BJ (cell line): ENCODE results near the gene BICD2. TPM values are rescaled to one million over a fixed set of nuclear protein-coding genes. Genes with fewer than 3 reads are reported as not detected.

ENCODE experiments used
- CTCF ChIA-PET: fragments of 350-600 bp; formaldehyde crosslinking; extraction: SDS; loops from one replicate; lab custom pipeline; 2021; ENCODE audit warnings: antibody characterized with exemption, inconsistent platforms; lab: Yijun Ruan, JAX
- POLR2A ChIA-PET: fragments of 300-600 bp; sonication (Branson Sonifier 250); formaldehyde crosslinking; extraction: SDS; loops from one replicate; lab custom pipeline; 2021; ENCODE audit warnings: antibody characterized with exemption; lab: Charles Lee
- DNase-seq: peaks from one replicate; pipeline ENCODE4 v3.0.0-alpha.2; 2011; ENCODE audit warnings: low read depth
- H3K27me3 ChIP-seq: 2 replicates; pipeline ENCODE4 v1.6.0; 2011; ENCODE audit warnings: low read length; ENCODE audit not compliant: control insufficient read depth, insufficient read depth
- H3K36me3 ChIP-seq: 2 replicates; pipeline ENCODE4 v1.5.1; 2011; ENCODE audit warnings: low read length; ENCODE audit not compliant: control insufficient read depth, insufficient read depth
- H3K4me3 ChIP-seq: 2 replicates; pipeline ENCODE4 v1.5.1; 2011; ENCODE audit warnings: low read depth, mild to moderate bottlenecking, control low read depth, low read length
- CTCF ChIP-seq: IDR thresholded peaks from 2 replicates; pipeline ENCODE4 v1.5.1; 2011; ENCODE audit warnings: low read depth, mild to moderate bottlenecking, control low read depth, inconsistent platforms, low read length, moderate library complexity; ENCODE audit not compliant: insufficient read depth
- polyA plus RNA-seq: library from polyadenylated mRNA; depleted of rRNA; stranded (reverse); fragments of >200 nt; gene quantifications from 2 replicates; pipeline ENCODE4 v1.2.3, GENCODE V29; 2011

The BICD2 gene
- polyA plus RNA-seq, 1 experiment, result 11.6 TPM

- Histone ChIP-seq H3K27me3 (no peaks in the 10 kb centered on the region), H3K4me3 (no peak overlapping the region), H3K36me3 (peaks cover 28% of the 10 kb centered on the region)
- no peak for TF ChIP-seq CTCF
- ChIA-PET POLR2A (no interaction called here), CTCF (interaction anchor here (0.9 to 2.9 kb wide), 2 partner anchors 11 to 37 kb away, joined by 4 to 18 read pairs; partner anchors contain the start of gene BICD2)
- DNase-seq, result no peak
Observed at GRCh38 chr9:92726971-92727715, 37.5 kb downstream of the BICD2 start.

GRCh38 chr9:92726348-92726747 lies 38.3 kb downstream of the BICD2 start:
- peaks cover 31% of the 10 kb centered on the region for H3K36me3 ChIP-seq
- no peak overlapping the region for H3K4me3 ChIP-seq
- ChIA-PET CTCF (interaction anchor here (0.9 to 2.9 kb wide), 2 partner anchors 10 to 38 kb away, joined by 4 to 18 read pairs; partner anchors contain the start of gene BICD2), POLR2A (no interaction called here)
- no peak for TF ChIP-seq CTCF
- no peak for DNase-seq
- H3K27me3 ChIP-seq, result no peaks in the 10 kb centered on the region

GRCh38 chr9:92725766-92726165 lies 38.9 kb downstream of the BICD2 start:
- ChIA-PET POLR2A (no interaction called here), CTCF (interaction anchor here (2.9 kb wide), 1 partner anchor 9 kb away, joined by 18 read pairs; no protein-coding TSS in a partner anchor)
- H3K27me3 ChIP-seq, result no peaks in the 10 kb centered on the region
- no peak for TF ChIP-seq CTCF
- DNase-seq, result no peak
- no peak overlapping the region for H3K4me3 ChIP-seq
- H3K36me3 ChIP-seq, result peaks cover 32% of the 10 kb centered on the region

- CTCF ChIA-PET, result interaction anchor here (1.1 to 2.9 kb wide), 3 partner anchors 9 to 67 kb away, joined by 3 to 18 read pairs (median 5); partner anchors contain the start of gene BICD2
- DNase-seq, result no peak
- Histone ChIP-seq H3K27me3 (no peaks in the 10 kb centered on the region), H3K4me3 (no peak overlapping the region), H3K36me3 (peaks cover 35% of the 10 kb centered on the region)
- no peak for TF ChIP-seq CTCF
- POLR2A ChIA-PET, result no interaction called here
Observed at GRCh38 chr9:92725266-92725545, 39.4 kb downstream of the BICD2 start.

- ChIA-PET CTCF (interaction anchor here (1.1 to 2.9 kb wide), 3 partner anchors 8 to 68 kb away, joined by 3 to 18 read pairs (median 5); partner anchors contain the start of gene BICD2), POLR2A (no interaction called here)
- H3K27me3 ChIP-seq, result no peaks in the 10 kb centered on the region
- H3K4me3 ChIP-seq, result no peak overlapping the region
- DNase-seq, result no peak
- no peak for TF ChIP-seq CTCF
- peaks cover 40% of the 10 kb centered on the region for H3K36me3 ChIP-seq
Observed at GRCh38 chr9:92724528-92725265, 39.9 kb downstream of the BICD2 start.
